ENCODE data around the gene PRKN.

DNA sequence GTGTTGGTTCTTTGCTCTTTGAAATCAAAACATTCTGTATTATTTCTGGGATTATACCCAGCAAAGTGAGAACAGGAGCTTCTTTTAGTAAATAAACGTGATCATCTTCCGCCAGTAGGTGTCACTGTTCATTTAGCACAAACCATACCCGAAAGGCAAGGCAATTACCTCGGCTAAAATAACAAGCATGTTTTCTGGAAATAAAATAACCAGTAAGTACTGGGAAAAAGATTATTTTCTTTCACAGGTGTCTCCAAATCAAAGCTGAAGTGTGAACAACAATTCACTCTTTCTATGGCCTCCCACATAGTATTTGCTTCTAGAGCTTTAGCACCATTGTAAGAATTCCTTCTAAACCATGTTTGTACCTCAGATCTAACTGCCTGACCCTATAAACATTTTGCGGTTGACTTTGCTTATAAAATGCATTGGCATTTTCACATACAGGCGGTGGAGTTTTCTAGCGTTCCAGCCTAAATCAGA is 1309.1 kb downstream of the PRKN start:
- TF ChIP-seq, protein P1, sequence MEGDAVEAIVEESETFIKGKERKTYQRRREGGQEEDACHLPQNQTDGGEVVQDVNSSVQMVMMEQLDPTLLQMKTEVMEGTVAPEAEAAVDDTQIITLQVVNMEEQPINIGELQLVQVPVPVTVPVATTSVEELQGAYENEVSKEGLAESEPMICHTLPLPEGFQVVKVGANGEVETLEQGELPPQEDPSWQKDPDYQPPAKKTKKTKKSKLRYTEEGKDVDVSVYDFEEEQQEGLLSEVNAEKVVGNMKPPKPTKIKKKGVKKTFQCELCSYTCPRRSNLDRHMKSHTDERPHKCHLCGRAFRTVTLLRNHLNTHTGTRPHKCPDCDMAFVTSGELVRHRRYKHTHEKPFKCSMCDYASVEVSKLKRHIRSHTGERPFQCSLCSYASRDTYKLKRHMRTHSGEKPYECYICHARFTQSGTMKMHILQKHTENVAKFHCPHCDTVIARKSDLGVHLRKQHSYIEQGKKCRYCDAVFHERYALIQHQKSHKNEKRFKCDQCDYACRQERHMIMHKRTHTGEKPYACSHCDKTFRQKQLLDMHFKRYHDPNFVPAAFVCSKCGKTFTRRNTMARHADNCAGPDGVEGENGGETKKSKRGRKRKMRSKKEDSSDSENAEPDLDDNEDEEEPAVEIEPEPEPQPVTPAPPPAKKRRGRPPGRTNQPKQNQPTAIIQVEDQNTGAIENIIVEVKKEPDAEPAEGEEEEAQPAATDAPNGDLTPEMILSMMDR (IDR thresholded peaks at IDR 0.05): peak; percentile 22 to 75 (median 66)
- TF ChIP-seq POLR2A (IDR thresholded peaks at IDR 0.05): no peak
